GM23248 (cell line): ENCODE results near the gene SOCS4. TPM values are rescaled to one million over a fixed set of nuclear protein-coding genes. Genes with fewer than 3 reads are reported as not detected.
A peak's percentile ranks its signal among the peaks of the same experiment; 100 is the strongest.

Experiments used
- DNase-seq: peaks from one replicate; pipeline ENCODE4 v3.0.0-alpha.2; 2015
- H2AFZ ChIP-seq: fragments of 200-600 bp; sonication (generic); 2 replicates; pipeline ENCODE4 v1.6.1; 2016; ENCODE audit warnings: antibody characterized with exemption
- H3F3A ChIP-seq: fragments of 200-600 bp; sonication (generic); 2 replicates; pipeline ENCODE4 v1.6.1; 2016; ENCODE audit warnings: mild to moderate bottlenecking, antibody characterized with exemption, mixed run types; ENCODE audit not compliant: insufficient read depth
- H3K27ac ChIP-seq: fragments of 200-600 bp; sonication (generic); 2 replicates; pipeline ENCODE4 v1.5.1; 2016; ENCODE audit warnings: mild to moderate bottlenecking
- H3K27me3 ChIP-seq: fragments of 200-600 bp; sonication (generic); replicated peaks from 2 replicates; pipeline ENCODE4 v1.6.1; 2016; ENCODE audit warnings: mild to moderate bottlenecking; ENCODE audit not compliant: insufficient read depth
- H3K36me3 ChIP-seq: fragments of 200-600 bp; sonication (generic); 2 replicates; pipeline ENCODE4 v1.6.1; 2016; ENCODE audit warnings: low read depth, mild to moderate bottlenecking
- H3K4me1 ChIP-seq: fragments of 200-600 bp; sonication (generic); 2 replicates; pipeline ENCODE4 v1.6.1; 2016; ENCODE audit warnings: mild to moderate bottlenecking; ENCODE audit not compliant: insufficient read depth
- H3K4me2 ChIP-seq: fragments of 200-600 bp; sonication (generic); one replicate; pipeline ENCODE4 v1.6.1; 2016; ENCODE audit warnings: mild to moderate bottlenecking; ENCODE audit not compliant: unreplicated experiment
- H3K4me3 ChIP-seq: fragments of 200-600 bp; sonication (generic); 2 replicates; pipeline ENCODE4 v1.5.1; 2016; ENCODE audit warnings: mild to moderate bottlenecking
- H3K79me2 ChIP-seq: fragments of 200-600 bp; sonication (generic); 2 replicates; pipeline ENCODE4 v1.6.1; 2016; ENCODE audit warnings: mild to moderate bottlenecking; ENCODE audit not compliant: insufficient read depth
- H3K9ac ChIP-seq: fragments of 200-600 bp; sonication (generic); 2 replicates; pipeline ENCODE4 v1.6.1; 2016; ENCODE audit warnings: mild to moderate bottlenecking
- H3K9me2 ChIP-seq: fragments of 200-600 bp; sonication (generic); 2 replicates; pipeline ENCODE4 v1.6.1; 2016; ENCODE audit warnings: mixed run types, mild to moderate bottlenecking, moderate library complexity; ENCODE audit not compliant: insufficient read depth
- H3K9me3 ChIP-seq: fragments of 200-600 bp; sonication (generic); one replicate; pipeline ENCODE4 v1.6.1; 2017; ENCODE audit warnings: low read depth
- H4K20me1 ChIP-seq: fragments of 200-600 bp; sonication (generic); 2 replicates; pipeline ENCODE4 v1.6.0; 2016; ENCODE audit not compliant: insufficient read depth
- EZH2 ChIP-seq: fragments of 200-600 bp; sonication (generic); IDR thresholded peaks from 2 replicates; pipeline ENCODE4 v1.6.1; 2018; ENCODE audit warnings: antibody characterized with exemption, mild to moderate bottlenecking; ENCODE audit not compliant: insufficient read depth, poor library complexity, severe bottlenecking
- EZH2phosphoT487 ChIP-seq: fragments of 200-600 bp; sonication (generic); IDR thresholded peaks from 2 replicates; pipeline ENCODE4 v1.6.1; 2018; ENCODE audit warnings: antibody characterized with exemption, moderate library complexity, mild to moderate bottlenecking, low read depth; ENCODE audit not compliant: insufficient read depth
- whole genome bisulfite sequencing, 2 experiments: methylation state at CpG; one replicate each; pipeline ENCODE4 v1.1.6; 2015 to 2017; ENCODE audit warnings: low lambda C conversion rate in 2 of 2, low coverage in 1 of 2; ENCODE audit errors: missing lambda C conversion rate in 2 of 2; 5-methylcytosine and 5-hydroxymethylcytosine counted together
- in situ Hi-C: fragments of 300-500 bp; cut with MboI; formaldehyde crosslinking; loops from 2 replicates; pipeline ENCODE4 v1.15.0; 2020
- polyA plus RNA-seq: library from polyadenylated mRNA; unstranded; fragments of >200 nt; fragmentation: Nextera tagmentation; extraction: Ambion mirVana; gene quantifications from 2 replicates; pipeline ENCODE4 v1.2.1, GENCODE V29; 2016
- total RNA-seq: library from RNA; depleted of rRNA; stranded (reverse); fragments of >200 nt; shearing (Covaris generic); gene quantifications from 2 replicates; pipeline ENCODE4 v1.2.3, GENCODE V29; 2014

The SOCS4 gene
- total and polyA plus RNA-seq, 2 experiments from 2014 or later: 7.7 to 15.7 TPM

DNA sequence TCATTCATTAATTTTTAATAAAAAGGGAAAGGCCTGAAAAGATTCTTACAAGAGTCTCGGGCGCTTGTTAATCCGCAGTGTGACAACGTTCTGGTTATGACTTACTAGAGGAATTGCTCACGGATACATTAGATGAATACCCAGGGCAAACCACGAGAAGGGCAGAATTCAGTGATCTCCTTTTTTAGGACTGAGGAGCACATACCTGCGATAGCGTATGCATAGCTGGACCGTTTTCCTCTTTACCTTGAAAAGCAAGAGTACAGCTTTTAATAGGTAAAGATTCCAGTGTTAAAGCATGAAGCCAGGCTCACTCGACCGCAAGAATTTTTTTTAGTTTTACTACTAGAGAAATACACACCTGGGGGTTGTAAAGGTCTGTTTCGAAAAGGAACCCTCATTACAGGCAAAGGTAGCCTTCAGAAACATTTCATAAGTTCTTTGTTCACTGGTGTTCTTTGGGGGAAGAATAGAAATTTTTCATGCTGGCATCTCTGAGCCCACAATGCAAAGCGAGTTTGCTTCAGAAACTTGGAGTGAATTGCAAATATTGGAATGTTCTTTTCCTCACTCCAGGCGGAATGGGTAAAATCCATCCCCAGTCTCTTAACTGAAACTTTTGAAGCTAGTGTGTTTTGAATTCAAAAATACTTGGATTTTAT, 25.4 kb downstream of the SOCS4 start:
- Histone ChIP-seq H3K4me1 (peaks cover 18% of the 10 kb centered on the region), H3K27ac (peak overlapping the region; percentile 97), H3K9me3 (no peaks in the 10 kb centered on the region), H4K20me1 (peaks cover 10% of the 10 kb centered on the region), H3K36me3 (peaks cover 19% of the 10 kb centered on the region; the same call in 1 of the 2 replicates), H3K27me3 (no peaks in the 10 kb centered on the region), H3F3A (peaks cover 30% of the 10 kb centered on the region), H3K9me2 (no peaks in the 10 kb centered on the region), H3K9ac (peak overlapping the region; percentile 99), H2AFZ (0 out of 2 replicates have a peak overlapping the region, but pooled peaks have one; percentile 1), H3K4me2 (peak overlapping the region; percentile 100), H3K4me3 (peak overlapping the region; percentile 90), H3K79me2 (peaks cover 54% of the 10 kb centered on the region)
- WGBS, 2 experiments: 2% methylated on average over 14 of the region's 14 CpGs
- DNase-seq: peak; percentile 64
- TF ChIP-seq EZH2phosphoT487 (no peak), EZH2 (no peak)
- in situ Hi-C loops: no loop called here

DNA sequence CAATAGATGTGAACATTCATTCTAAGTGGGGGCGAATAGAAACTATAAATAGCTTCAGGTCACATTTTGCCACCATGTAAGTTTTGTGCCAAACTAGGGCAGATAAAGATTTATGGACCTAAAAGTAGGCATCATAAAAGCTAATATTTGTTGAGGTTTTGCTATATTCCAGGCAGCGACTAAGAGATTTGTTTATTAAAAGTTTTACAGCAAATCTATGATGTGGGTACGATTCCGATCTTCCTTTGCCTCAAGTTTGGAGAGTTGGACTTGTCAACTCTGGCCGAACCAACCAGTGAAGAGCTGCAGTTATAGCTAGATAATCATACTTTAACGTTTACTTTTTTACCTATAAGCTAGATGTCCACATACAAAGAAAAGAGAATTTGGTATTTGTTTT, 26.0 kb downstream of the SOCS4 start:
- Histone ChIP-seq H3K4me3 (peak overlapping the region; percentile 90), H3K9ac (peak overlapping the region; percentile 99), H3F3A (peaks cover 29% of the 10 kb centered on the region), H3K9me3 (no peaks in the 10 kb centered on the region), H3K4me2 (peak overlapping the region; percentile 100), H3K27me3 (no peaks in the 10 kb centered on the region), H3K36me3 (peaks cover 23% of the 10 kb centered on the region; the same call in 1 of the 2 replicates), H4K20me1 (peaks cover 10% of the 10 kb centered on the region), H2AFZ (no peak overlapping the region), H3K4me1 (peaks cover 18% of the 10 kb centered on the region), H3K27ac (peak overlapping the region; percentile 97), H3K79me2 (peaks cover 60% of the 10 kb centered on the region), H3K9me2 (no peaks in the 10 kb centered on the region)
- TF ChIP-seq EZH2phosphoT487 (no peak), EZH2 (no peak)
- 86 to 87% methylated on average over 6 of the region's 6 CpGs for WGBS, 2 experiments
- DNase-seq: no peak
- in situ Hi-C loops: no loop called here

DNA sequence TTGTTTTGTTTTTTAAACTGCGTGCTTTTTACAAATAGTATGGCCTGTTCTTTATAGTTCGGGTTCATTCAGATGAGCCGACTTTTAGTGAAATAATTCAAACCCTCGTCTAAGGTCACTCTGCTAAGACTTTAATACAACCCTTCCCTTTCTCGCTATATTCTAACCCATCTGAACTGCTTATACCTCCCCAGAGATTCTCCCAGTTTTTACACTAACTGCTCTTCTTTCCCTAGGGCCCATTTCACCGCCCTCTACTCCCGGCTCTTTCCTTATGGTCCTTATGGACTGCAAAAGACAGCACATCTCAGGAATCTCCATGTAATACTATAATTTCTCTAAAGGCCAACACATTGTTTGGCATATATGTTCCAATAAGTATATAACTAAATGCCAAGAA, 26.5 kb downstream of the SOCS4 start:
- H3K27ac ChIP-seq: no peak overlapping the region

GRCh38 chr14:55054098-55054497, 27.1 kb downstream of the SOCS4 start:
- Histone ChIP-seq H3K4me1 (peaks cover 18% of the 10 kb centered on the region), H3K79me2 (peaks cover 71% of the 10 kb centered on the region), H4K20me1 (peaks cover 10% of the 10 kb centered on the region), H3K4me3 (no peak overlapping the region), H2AFZ (no peak overlapping the region), H3K27ac (no peak overlapping the region), H3K9me2 (no peaks in the 10 kb centered on the region), H3K9ac (no peak overlapping the region), H3K36me3 (peaks cover 27% of the 10 kb centered on the region; the same call in 1 of the 2 replicates), H3K4me2 (no peak overlapping the region), H3K9me3 (no peaks in the 10 kb centered on the region), H3K27me3 (no peaks in the 10 kb centered on the region), H3F3A (peaks cover 21% of the 10 kb centered on the region)
- WGBS, 2 experiments: 97 to 99% methylated on average over 13 of the region's 13 CpGs
- no peak for TF ChIP-seq EZH2phosphoT487
- no peak for TF ChIP-seq EZH2
- DNase-seq: no peak
- in situ Hi-C loops: no loop called here

More for the DNA sequence above, 26.5 kb downstream of the SOCS4 start:
- Histone ChIP-seq H3K79me2 (peaks cover 65% of the 10 kb centered on the region), H3K4me1 (peaks cover 18% of the 10 kb centered on the region), H2AFZ (no peak overlapping the region), H3K27me3 (no peaks in the 10 kb centered on the region), H3K9me3 (no peaks in the 10 kb centered on the region), H3K9ac (no peak overlapping the region; the same call in 1 of the 2 replicates), H4K20me1 (peaks cover 10% of the 10 kb centered on the region), H3K36me3 (peaks cover 27% of the 10 kb centered on the region; the same call in 1 of the 2 replicates), H3K4me3 (peak overlapping the region; percentile 90), H3F3A (peaks cover 25% of the 10 kb centered on the region), H3K4me2 (peak overlapping the region; percentile 100), H3K9me2 (no peaks in the 10 kb centered on the region)
- no peak for DNase-seq
- TF ChIP-seq EZH2phosphoT487 (no peak), EZH2 (no peak)
- in situ Hi-C loops: no loop called here
- WGBS, 2 experiments: 89 to 93% methylated on average over 7 of the region's 7 CpGs
